CD14-positive monocyte (primary cell): ENCODE results near the gene PRIM2. TPM values are rescaled to one million over a fixed set of nuclear protein-coding genes. Genes with fewer than 3 reads are reported as not detected.
"Not testable (repeated sequence)": the region's sequence is repeated elsewhere in the genome, so short reads cannot be mapped to it uniquely, and the experiment has no call there.

ENCODE experiments used
- DNase-seq, 3 donors: peaks; one replicate each; pipeline ENCODE4 v3.0.0-alpha.2; 2011 to 2022
- H2AFZ ChIP-seq: 2 replicates; pipeline ENCODE4 v1.6.0; 2012; ENCODE audit warnings: mild to moderate bottlenecking, low read depth, low read length, inconsistent platforms; ENCODE audit not compliant: insufficient read depth, poor library complexity, severe bottlenecking
- H3K27ac ChIP-seq, 2 donors: 1 replicate in 1 of 2; 2 replicates in 1 of 2; pipeline ENCODE4 v1.5.1; 2012 to 2013; ENCODE audit warnings: low read length in 2 of 2, control low read depth in 1 of 2, inconsistent platforms in 1 of 2, low read depth in 1 of 2, mild to moderate bottlenecking in 1 of 2
- H3K27me3 ChIP-seq, 2 donors: one replicate each; pipeline versions ENCODE4 v1.6.0 to v1.6.1; 2011 to 2013; ENCODE audit warnings: low read length in 2 of 2; ENCODE audit not compliant: control insufficient read depth in 2 of 2, insufficient read depth in 2 of 2
- H3K36me3 ChIP-seq, 2 donors: replicated peaks in 1 of 2; 1 replicate in 1 of 2; 2 replicates in 1 of 2; pipeline versions ENCODE4 v1.5.1 to v1.6.1; 2012 to 2013; ENCODE audit warnings: low read length in 2 of 2, control low read depth in 1 of 2, inconsistent platforms in 1 of 2, mild to moderate bottlenecking in 1 of 2; ENCODE audit not compliant: insufficient read depth in 2 of 2, control insufficient read depth in 1 of 2
- H3K4me1 ChIP-seq, 2 donors: 1 replicate in 1 of 2; 2 replicates in 1 of 2; pipeline versions ENCODE4 v1.5.1 to v1.6.1; 2012 to 2013; ENCODE audit warnings: low read length in 2 of 2, control low read depth in 1 of 2, inconsistent platforms in 1 of 2, mild to moderate bottlenecking in 1 of 2, moderate library complexity in 1 of 2; ENCODE audit not compliant: insufficient read depth in 2 of 2, control insufficient read depth in 1 of 2
- H3K4me2 ChIP-seq: replicated peaks from 2 replicates; pipeline ENCODE3; 2012; ENCODE audit warnings: low read length, moderate library complexity, mild to moderate bottlenecking; ENCODE audit not compliant: poor library complexity, severe bottlenecking; ENCODE audit errors: extremely low read depth
- H3K4me3 ChIP-seq, 3 experiments: fragments of 200-600 bp in 1 of 3; sonication (generic) in 1 of 3; replicated peaks in 1 of 3; 1 replicate in 2 of 3; 2 replicates in 1 of 3; pipeline ENCODE4 v1.5.1; 2011 to 2013; ENCODE audit warnings: low read length in 3 of 3, mild to moderate bottlenecking in 3 of 3, control low read depth in 2 of 3, low read depth in 2 of 3, inconsistent platforms in 1 of 3, moderate library complexity in 1 of 3
- H3K79me2 ChIP-seq: 2 replicates; pipeline ENCODE4 v1.6.0; 2012; ENCODE audit warnings: mild to moderate bottlenecking, control low read depth, inconsistent platforms, low read length, moderate library complexity; ENCODE audit not compliant: insufficient read depth
- H3K9ac ChIP-seq: 2 replicates; pipeline ENCODE4 v1.6.0; 2017; ENCODE audit warnings: low read length, mild to moderate bottlenecking; ENCODE audit not compliant: insufficient read depth, poor library complexity, severe bottlenecking
- H3K9me3 ChIP-seq, 2 donors: replicated peaks in 1 of 2; 1 replicate in 1 of 2; 2 replicates in 1 of 2; pipeline versions ENCODE4 v1.5.1 to v1.6.1; 2012 to 2013; ENCODE audit warnings: low read length in 2 of 2, control low read depth in 1 of 2; ENCODE audit not compliant: control insufficient read depth in 1 of 2, insufficient read depth in 1 of 2
- H4K20me1 ChIP-seq: 2 replicates; pipeline ENCODE4 v1.6.0; 2012; ENCODE audit warnings: mild to moderate bottlenecking, low read length, control low read depth, moderate library complexity; ENCODE audit not compliant: insufficient read depth
- H3K27ac Mint-ChIP-seq, 7 donors: one replicate each; pipeline ENCODE4 v1.8.0; 2020; ENCODE audit warnings: mild to moderate bottlenecking in 7 of 7, mixed read lengths in 7 of 7, moderate library complexity in 6 of 7, inconsistent platforms in 2 of 7
- H3K27me3 Mint-ChIP-seq, 3 donors: one replicate each; pipeline ENCODE4 v1.8.0; 2021 to 2022; ENCODE audit warnings: low read depth in 3 of 3, mild to moderate bottlenecking in 3 of 3, mixed read lengths in 3 of 3, moderate library complexity in 3 of 3, inconsistent platforms in 1 of 3
- H3K36me3 Mint-ChIP-seq, 2 donors: one replicate each; pipeline ENCODE4 v1.8.0; 2020; ENCODE audit warnings: mixed read lengths in 2 of 2, inconsistent platforms in 1 of 2, mild to moderate bottlenecking in 1 of 2
- H3K4me1 Mint-ChIP-seq: one replicate; pipeline ENCODE4 v1.8.0; 2020; ENCODE audit warnings: mild to moderate bottlenecking, mixed read lengths
- H3K4me3 Mint-ChIP-seq, 2 donors: one replicate each; pipeline ENCODE4 v1.8.0; 2020; ENCODE audit warnings: mild to moderate bottlenecking in 2 of 2, mixed read lengths in 2 of 2, moderate library complexity in 1 of 2
- H3K9me3 Mint-ChIP-seq, 7 donors: one replicate each; pipeline ENCODE4 v1.8.0; 2020 to 2022; ENCODE audit warnings: mixed read lengths in 7 of 7, mild to moderate bottlenecking in 6 of 7, moderate library complexity in 6 of 7, inconsistent platforms in 2 of 7
- WGBS: methylation state at CpG from one replicate; pipeline ENCODE4 v1.1.5; 2013; ENCODE audit warnings: missing lambda C conversion rate; ENCODE audit not compliant: insufficient coverage; 5-methylcytosine and 5-hydroxymethylcytosine counted together
- intact Hi-C, 2 donors: fragments of 100-400 bp; cut with micrococcal nuclease; formaldehyde crosslinking; loops; one replicate each; pipeline versions ENCODE4 v1.15.0 to v1.15.1; 2023
- polyA plus RNA-seq, 3 donors: library from polyadenylated mRNA; depleted of rRNA in 1 of 3; unstranded in 2 of 3; stranded (reverse) in 1 of 3; fragments of 300-500 nt in 2 of 3; fragments of >200 nt in 1 of 3; fragmentation: Illumina TruSeq in 2 of 3; gene quantifications; 1 replicate in 2 of 3; 2 replicates in 1 of 3; pipeline ENCODE4 v1.2.3, GENCODE V29; 2012 to 2021

Gene PRIM2
- polyA plus RNA-seq, 3 donors, result 2.8 to 5.1 (median 4.2) TPM

GRCh38 chr6:57521085-57521484, 203.7 kb downstream of the PRIM2 start:
- H3K9me3 ChIP-seq, H3K4me1 Mint-ChIP-seq, H3K4me3 ChIP-seq, H3K4me1 ChIP-seq, H3K4me3 Mint-ChIP-seq, H3K27me3 ChIP-seq, H3K9me3 Mint-ChIP-seq, H2AFZ ChIP-seq, intact Hi-C loops, H3K27ac ChIP-seq, H3K79me2 ChIP-seq, H3K4me2 ChIP-seq, DNase-seq, H3K36me3 ChIP-seq, H3K27me3 Mint-ChIP-seq, H3K36me3 Mint-ChIP-seq, H4K20me1 ChIP-seq, H3K27ac Mint-ChIP-seq, H3K9ac ChIP-seq: not testable (repeated sequence)
- WGBS, result no CpG with 5 or more reads among the region's 1 CpG

GRCh38 chr6:57523221-57523620, 205.8 kb downstream of the PRIM2 start:
- H3K27me3 Mint-ChIP-seq, DNase-seq, H3K9me3 ChIP-seq, H3K27ac ChIP-seq, H3K27ac Mint-ChIP-seq, H3K36me3 ChIP-seq, H4K20me1 ChIP-seq, H3K4me1 Mint-ChIP-seq, H3K9ac ChIP-seq, H3K36me3 Mint-ChIP-seq, H3K9me3 Mint-ChIP-seq, H2AFZ ChIP-seq, H3K4me3 Mint-ChIP-seq, H3K4me1 ChIP-seq, H3K27me3 ChIP-seq, H3K79me2 ChIP-seq, intact Hi-C loops, H3K4me3 ChIP-seq, H3K4me2 ChIP-seq: not testable (repeated sequence)
- no CpG with 5 or more reads among the region's 2 CpGs for WGBS

- peak overlapping the region in 1 of 7 donors; percentile 57 for H3K27ac Mint-ChIP-seq
- no CpG with 5 or more reads among the region's 1 CpG for WGBS
- intact Hi-C loops, result not testable (repeated sequence)
Measured at GRCh38 chr6:57529755-57530154, 212.3 kb downstream of the PRIM2 start.

GRCh38 chr6:57532660-57533059, 215.2 kb downstream of the PRIM2 start:
- H3K27ac Mint-ChIP-seq, H3K27ac ChIP-seq, H3K9ac ChIP-seq, H3K9me3 Mint-ChIP-seq, H4K20me1 ChIP-seq, H3K4me2 ChIP-seq, H3K4me3 Mint-ChIP-seq, H3K79me2 ChIP-seq, H3K9me3 ChIP-seq, H2AFZ ChIP-seq, H3K4me3 ChIP-seq, H3K4me1 Mint-ChIP-seq, H3K36me3 Mint-ChIP-seq, H3K27me3 ChIP-seq, H3K4me1 ChIP-seq, DNase-seq, intact Hi-C loops, H3K27me3 Mint-ChIP-seq, H3K36me3 ChIP-seq: not testable (repeated sequence)
- no CpG with 5 or more reads among the region's 2 CpGs for WGBS

More at GRCh38 chr6:57529755-57530154, 212.3 kb downstream of the PRIM2 start:
- not testable (repeated sequence) for H2AFZ ChIP-seq, H4K20me1 ChIP-seq, H3K4me1 ChIP-seq, H3K36me3 Mint-ChIP-seq, H3K9me3 ChIP-seq, H3K9ac ChIP-seq, DNase-seq, H3K27me3 ChIP-seq, H3K4me1 Mint-ChIP-seq, H3K4me2 ChIP-seq, H3K27me3 Mint-ChIP-seq, H3K4me3 ChIP-seq, H3K36me3 ChIP-seq, H3K9me3 Mint-ChIP-seq, H3K79me2 ChIP-seq, H3K4me3 Mint-ChIP-seq, H3K27ac ChIP-seq
